Heart right ventricle (tissue), 16 donors: Measurements from ENCODE around the gene STUM. TPM values are rescaled to one million over a fixed set of nuclear protein-coding genes. Genes with fewer than 3 reads are reported as not detected.

Experiments used
- ATAC-seq, 8 donors: fragments of 200-7000 bp; cut with Tn5 transposase; one replicate each; pipeline ENCODE4 v1.9.1; 2020; ENCODE audit warnings: mild to moderate bottlenecking in 8 of 8, moderate library complexity in 8 of 8, moderate number of reproducible peaks in 1 of 8
- DNase-seq, 2 donors: peaks; one replicate each; pipeline ENCODE4 v3.0.0-alpha.2; 2020
- H3K27ac ChIP-seq, 10 donors: fragments of 200-600 bp; sonication (generic) in 2 of 10; one replicate each; pipeline versions ENCODE4 v1.5.0 to v1.8.0; 2020 to 2022; ENCODE audit warnings: mild to moderate bottlenecking in 3 of 10
- H3K27me3 ChIP-seq, 7 donors: fragments of 200-600 bp; one replicate each; pipeline ENCODE4 v1.8.0; 2021 to 2022; ENCODE audit warnings: mild to moderate bottlenecking in 2 of 7
- H3K36me3 ChIP-seq, 9 donors: fragments of 200-600 bp; sonication (generic) in 1 of 9; one replicate each; pipeline versions ENCODE4 v1.5.0 to v1.8.0; 2020 to 2022; ENCODE audit warnings: mild to moderate bottlenecking in 2 of 9
- H3K4me1 ChIP-seq, 9 donors: fragments of 200-600 bp; sonication (generic) in 1 of 9; one replicate each; pipeline versions ENCODE4 v1.5.0 to v1.8.0; 2020 to 2022; ENCODE audit warnings: mild to moderate bottlenecking in 4 of 9
- H3K4me3 ChIP-seq, 10 donors: fragments of 200-600 bp; sonication (generic) in 2 of 10; one replicate each; pipeline versions ENCODE4 v1.5.0 to v1.8.0; 2020 to 2022; ENCODE audit warnings: mild to moderate bottlenecking in 7 of 10, moderate library complexity in 2 of 10
- H3K9me3 ChIP-seq, 11 donors: fragments of 200-600 bp in 10 of 11; sonication (generic) in 2 of 11; one replicate each; pipeline versions ENCODE4 v1.5.0 to v1.8.0; 2013 to 2022; ENCODE audit warnings: mild to moderate bottlenecking in 2 of 11, control low read depth in 1 of 11, moderate library complexity in 1 of 11
- WGBS, 2 donors: extraction: QIAGEN DNeasy Blood & Tissue Kit; methylation state at CpG; one replicate each; pipeline ENCODE4 v1.1.7; 2013; ENCODE audit warnings: inconsistent platforms in 1 of 2; 5-methylcytosine and 5-hydroxymethylcytosine counted together
- intact Hi-C, 10 donors: fragments of 100-400 bp; cut with DNase I; formaldehyde crosslinking; loops; one replicate each; pipeline versions ENCODE4 v1.11.1 to v1.14.2; 2022
- polyA plus RNA-seq, 2 donors: library from polyadenylated mRNA; stranded (reverse); fragments of 200-250 nt; gene quantifications; one replicate each; pipeline ENCODE4 v1.2.3, GENCODE V29; 2013
- total RNA-seq, 10 donors: library from RNA; stranded (reverse); fragmentation: NEBNext Ultra II Directional in 3 of 10; extraction: Animal tissue kit (Norgen Biotek cat#: 25700) in 3 of 10; gene quantifications; one replicate each; pipeline versions ENCODE4 v1.2.1 to v1.2.4, GENCODE V29; 2021 to 2023
- TF ChIP-seq, protein P1 (sequence below), 9 donors: fragments of 200-600 bp; sonication (generic) in 2 of 9; IDR thresholded peaks; one replicate each; pipeline versions ENCODE4 v1.5.0 to v1.8.0; 2021 to 2022; ENCODE audit warnings: antibody characterized with exemption in 9 of 9, mild to moderate bottlenecking in 5 of 9, moderate library complexity in 1 of 9
- donor health status: Arrhythmogenic right ventricular cardiomyopathy.
- donor health status: ischemic (EF 13 %, LVEDD 7.1; RV severe dilation, severe dysfunction).
- donor health status: healthy with polysubstance abuse.
- donor health status: DM: no; HTN: yes; CAD: no.
- donor health status: DM: no; HTN: no; CAD: no.
- donor health status: ischemic (EF 25% LVEDD 6.9; RV normal size, moderate dysfunction).
- donor health status: ischemic (EF 25% LVEDD 5.7; RV mildly dilated, moderate dysfunction).
- donor health status: healthy.
- donor health status: DM: yes; HTN: yes; CAD: no.
- donor health status: Ischemic cardiomyopathy.
- donor health status: ischemic (EF 35%, LVEDD 5.7; RV mildly dilated, moderate dysfunction).
- donor health status: nonischemic (EF 11% LVEDD 7.7; RV severe dilation, severe dysfunction).
- donor health status: DM: yes; HTN: yes; CAD: no.
- donor health status: PGD.
- donor health status: ischemic (EF 29% LVEDD 5.4; RV normal size, mild dysfunction).
- donor health status: nonischemic (EF 23%, LVEDD 6.1; RV moderate dilation, normal function).

STUM gene
- total and polyA plus RNA-seq, 12 donors: 0.36 to 2.8 (median 0.94) TPM

DNA sequence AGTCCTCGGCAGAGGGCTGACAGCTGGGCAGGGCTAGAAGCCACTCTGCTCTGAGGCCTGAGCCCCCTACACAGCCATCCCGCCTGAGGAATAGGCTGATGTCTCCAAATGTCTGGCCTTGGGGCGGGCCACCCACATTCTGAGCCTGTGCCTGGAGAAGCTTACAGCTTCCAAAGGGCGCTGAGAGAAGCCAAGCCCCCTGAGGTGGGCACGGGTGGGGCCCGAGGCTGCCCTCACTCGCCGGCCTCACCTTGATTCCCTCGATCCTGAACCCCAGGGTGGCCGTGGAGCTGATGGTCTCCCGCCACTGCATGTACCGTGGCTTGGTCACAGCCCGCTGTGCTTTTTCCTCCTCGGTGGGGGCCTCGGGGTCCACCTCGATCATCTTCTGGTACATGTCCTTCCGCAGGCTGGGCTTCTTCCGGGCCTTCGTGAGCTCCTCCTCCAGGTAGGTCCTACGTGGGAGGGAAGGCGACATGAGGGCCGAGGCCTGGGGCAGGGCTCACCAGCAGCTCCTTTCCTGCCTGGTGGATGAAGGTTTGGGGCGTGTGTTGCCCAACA, 93.2 kb downstream of the STUM start:
- 93 to 96% methylated on average over 23 of the region's 23 CpGs for WGBS, 2 donors
- no peaks in the 10 kb centered on the region for H3K9me3 ChIP-seq
- DNase-seq (no peak), ATAC-seq (no peak)
- no peaks in the 10 kb centered on the region for H3K27me3 ChIP-seq
- H3K27ac ChIP-seq: peak overlapping the region in 1 of 10 donors; percentile 1
- TF ChIP-seq, protein P1, sequence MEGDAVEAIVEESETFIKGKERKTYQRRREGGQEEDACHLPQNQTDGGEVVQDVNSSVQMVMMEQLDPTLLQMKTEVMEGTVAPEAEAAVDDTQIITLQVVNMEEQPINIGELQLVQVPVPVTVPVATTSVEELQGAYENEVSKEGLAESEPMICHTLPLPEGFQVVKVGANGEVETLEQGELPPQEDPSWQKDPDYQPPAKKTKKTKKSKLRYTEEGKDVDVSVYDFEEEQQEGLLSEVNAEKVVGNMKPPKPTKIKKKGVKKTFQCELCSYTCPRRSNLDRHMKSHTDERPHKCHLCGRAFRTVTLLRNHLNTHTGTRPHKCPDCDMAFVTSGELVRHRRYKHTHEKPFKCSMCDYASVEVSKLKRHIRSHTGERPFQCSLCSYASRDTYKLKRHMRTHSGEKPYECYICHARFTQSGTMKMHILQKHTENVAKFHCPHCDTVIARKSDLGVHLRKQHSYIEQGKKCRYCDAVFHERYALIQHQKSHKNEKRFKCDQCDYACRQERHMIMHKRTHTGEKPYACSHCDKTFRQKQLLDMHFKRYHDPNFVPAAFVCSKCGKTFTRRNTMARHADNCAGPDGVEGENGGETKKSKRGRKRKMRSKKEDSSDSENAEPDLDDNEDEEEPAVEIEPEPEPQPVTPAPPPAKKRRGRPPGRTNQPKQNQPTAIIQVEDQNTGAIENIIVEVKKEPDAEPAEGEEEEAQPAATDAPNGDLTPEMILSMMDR (IDR thresholded peaks at IDR 0.05): no peak
- H3K4me3 ChIP-seq: no peak overlapping the region
- H3K36me3 ChIP-seq: peaks cover 0 to 98% (median 20%) of the 10 kb centered on the region in 9 donors
- peaks cover 13 to 85% (median 46%) of the 10 kb centered on the region in 9 donors for H3K4me1 ChIP-seq
- intact Hi-C loops: no loop called here

DNA sequence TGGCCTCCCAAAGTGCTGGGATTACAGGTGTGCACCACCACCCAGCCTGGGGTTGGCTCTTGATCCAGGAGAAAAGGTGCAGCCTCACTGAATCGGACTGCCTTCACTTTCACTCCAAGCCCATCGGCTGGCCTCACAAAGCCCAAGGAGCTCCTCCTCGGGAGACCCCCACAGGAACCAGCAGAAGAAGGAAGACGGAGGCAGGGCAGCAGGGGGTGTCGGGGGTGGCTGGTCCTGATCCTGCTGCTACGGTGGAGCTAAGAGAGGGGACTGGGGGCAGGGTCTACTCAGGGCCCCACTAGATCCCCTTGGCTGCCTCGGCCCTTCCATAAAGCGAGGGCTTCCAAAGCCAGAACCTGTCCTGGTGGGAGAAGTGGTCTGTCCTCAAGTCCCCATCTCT, 93.9 kb downstream of the STUM start:
- Histone ChIP-seq H3K4me1 (peaks cover 12 to 84% (median 45%) of the 10 kb centered on the region in 9 donors), H3K27ac (peak overlapping the region in 1 of 10 donors; percentile 15), H3K9me3 (no peaks in the 10 kb centered on the region), H3K4me3 (no peak overlapping the region), H3K27me3 (no peaks in the 10 kb centered on the region), H3K36me3 (peaks cover 0 to 98% (median 26%) of the 10 kb centered on the region in 9 donors)
- TF ChIP-seq, protein P1 (IDR thresholded peaks at IDR 0.05): no peak
- 94 to 99% methylated on average over 8 of the region's 8 CpGs for WGBS, 2 donors
- intact Hi-C loops: no loop called here
- DNase-seq (no peak), ATAC-seq (no peak)

DNA sequence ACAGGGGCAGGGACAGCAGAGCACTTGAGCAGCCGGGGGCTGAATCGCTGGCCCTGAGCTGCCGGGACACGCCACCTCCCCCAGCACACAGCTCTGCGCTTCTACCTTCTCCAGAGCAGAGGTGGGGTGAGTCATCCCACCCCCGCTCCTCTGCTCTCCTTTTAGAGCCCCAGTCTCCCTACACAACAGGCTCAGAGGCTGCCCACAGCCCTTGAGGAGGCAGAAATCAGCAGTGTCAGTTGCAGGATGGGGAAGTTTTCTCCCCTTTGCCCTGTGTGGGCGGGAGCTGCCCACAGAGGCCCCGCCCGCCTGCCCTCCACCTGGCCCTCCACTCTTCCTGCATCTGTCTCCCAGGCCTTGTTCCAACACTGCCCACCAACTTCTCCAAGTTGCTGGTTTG, 94.6 kb downstream of the STUM start:
- WGBS, 2 donors: 87 to 89% methylated on average over 9 of the region's 9 CpGs

DNA sequence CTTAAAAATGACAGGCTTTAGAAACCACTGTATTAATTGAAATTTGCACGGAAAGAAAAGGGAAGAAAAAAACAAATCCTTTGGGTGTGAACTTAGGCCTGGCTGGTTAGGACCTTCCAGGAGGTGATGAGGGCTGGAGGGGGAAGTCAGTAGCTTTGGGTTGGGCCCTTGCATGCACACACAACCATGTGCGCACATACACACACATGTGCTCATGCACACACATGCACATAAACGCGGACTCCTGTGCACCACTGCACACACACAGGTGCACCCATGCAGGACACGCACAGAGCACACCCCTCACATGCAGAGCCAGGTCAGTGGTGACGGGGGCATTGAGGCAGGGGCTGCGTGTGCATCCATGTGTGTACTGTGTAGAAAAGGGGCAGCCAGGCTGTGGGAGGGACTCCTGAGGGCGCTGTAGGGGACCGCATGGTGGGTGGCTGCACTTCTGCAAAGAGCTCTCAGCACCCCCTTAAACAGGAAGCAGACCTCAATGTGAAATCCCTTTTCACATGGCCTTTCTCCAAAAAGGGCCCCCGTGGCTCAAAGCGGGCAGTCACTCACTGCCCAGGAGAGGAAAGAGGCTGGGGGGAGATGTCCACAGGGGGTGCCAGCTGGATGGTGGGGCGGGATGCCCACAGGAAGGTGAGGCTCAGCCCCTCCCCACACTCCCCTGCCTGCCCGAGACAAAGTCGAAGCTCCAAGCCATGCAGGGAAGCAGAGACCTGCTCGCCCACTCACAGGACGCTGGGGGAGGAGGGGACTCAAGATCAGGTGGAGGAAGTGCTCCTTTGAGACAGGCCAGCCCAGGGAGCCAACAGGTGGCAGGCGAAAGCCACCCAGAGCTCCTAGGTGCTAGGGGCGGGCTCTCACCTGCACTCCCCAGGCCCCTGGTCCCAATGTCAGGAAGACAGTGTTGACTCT, 95.3 kb downstream of the STUM start:
- H3K27ac ChIP-seq: peak overlapping the region in 4 of 10 donors; percentile 11 to 71 (median 22)
- TF ChIP-seq, protein P1 (IDR thresholded peaks at IDR 0.05): no peak
- intact Hi-C loops: no loop called here
- WGBS, 2 donors: 81 to 85% methylated on average over 18 of the region's 18 CpGs
- no peaks in the 10 kb centered on the region for H3K9me3 ChIP-seq
- H3K4me1 ChIP-seq: peaks cover 7 to 78% (median 34%) of the 10 kb centered on the region in 9 donors
- DNase-seq: no peak
- H3K27me3 ChIP-seq: no peaks in the 10 kb centered on the region
- no peak for ATAC-seq
- no peak overlapping the region for H3K4me3 ChIP-seq
- H3K36me3 ChIP-seq: peaks cover 0 to 98% (median 35%) of the 10 kb centered on the region in 9 donors

More for the DNA sequence above, 94.6 kb downstream of the STUM start:
- DNase-seq (no peak), ATAC-seq (peak in 4 of 8 donors; percentile 15 to 27 (median 18))
- intact Hi-C loops: no loop called here
- Histone ChIP-seq H3K4me1 (peaks cover 7 to 79% (median 39%) of the 10 kb centered on the region in 9 donors), H3K4me3 (no peak overlapping the region), H3K36me3 (peaks cover 0 to 98% (median 30%) of the 10 kb centered on the region in 9 donors), H3K27me3 (no peaks in the 10 kb centered on the region), H3K27ac (peak overlapping the region in 3 of 10 donors; percentile 20 to 71 (median 21)), H3K9me3 (no peaks in the 10 kb centered on the region)
- TF ChIP-seq, protein P1 (IDR thresholded peaks at IDR 0.05): no peak
